HG03432 (cell line): ENCODE data around the gene TMEM163.
"Not testable (repeated sequence)": the region's sequence is repeated elsewhere in the genome, so short reads cannot be mapped to it uniquely, and the experiment has no call there.

Experiments used
- ATAC-seq: cut with Tn5 transposase; IDR thresholded peaks from one replicate; pipeline ENCODE4 v1.9.1; 2021; ENCODE audit warnings: mild to moderate bottlenecking, moderate library complexity; ENCODE audit not compliant: unreplicated experiment

Gene TMEM163

GRCh38 chr2:134540990-134541389, 177.8 kb downstream of the TMEM163 start:
- ATAC-seq, result no peak

- no peak for ATAC-seq
Measured at GRCh38 chr2:134539981-134540380, 178.8 kb downstream of the TMEM163 start.

DNA sequence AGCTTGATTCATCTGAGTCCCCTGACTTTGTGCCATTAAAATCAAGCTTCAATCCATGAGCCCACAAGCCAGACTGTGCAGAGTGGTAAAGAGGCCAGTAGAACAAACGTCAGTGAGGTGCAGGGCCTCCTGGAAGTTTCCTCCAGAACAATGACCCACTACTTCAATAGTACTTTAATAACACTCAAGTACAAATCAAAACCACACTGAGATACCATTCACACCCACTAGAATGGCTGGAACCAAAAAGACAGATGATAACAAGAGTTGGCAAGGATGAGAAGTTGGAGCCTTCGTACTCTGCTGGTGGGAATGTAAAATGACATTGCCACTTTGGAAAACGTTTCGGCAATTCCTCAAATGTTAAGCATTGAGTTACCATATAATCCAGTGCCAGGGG, 181.1 kb downstream of the TMEM163 start:
- no peak for ATAC-seq

DNA sequence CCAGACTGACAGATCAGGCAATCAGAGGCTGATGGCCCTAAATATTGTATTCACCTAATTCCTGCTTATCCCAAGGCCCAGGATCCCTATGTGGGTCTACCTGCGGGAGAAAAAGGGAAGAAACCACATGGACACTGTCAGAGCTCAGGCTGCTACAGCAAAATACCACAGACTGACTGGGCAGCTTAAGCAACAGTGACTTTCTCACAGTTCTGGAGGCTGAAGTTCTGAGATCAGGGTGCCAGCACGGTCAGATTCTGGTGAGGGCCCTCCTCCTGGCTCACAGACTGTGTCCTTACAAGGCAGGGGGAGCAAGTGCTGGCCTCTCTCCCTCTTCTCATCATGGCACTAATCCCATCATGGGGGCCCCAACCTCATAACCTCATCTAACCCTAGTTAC, 181.7 kb downstream of the TMEM163 start:
- no peak for ATAC-seq

- ATAC-seq, result no peak
Measured at GRCh38 chr2:134536296-134536695, 182.5 kb downstream of the TMEM163 start.

DNA sequence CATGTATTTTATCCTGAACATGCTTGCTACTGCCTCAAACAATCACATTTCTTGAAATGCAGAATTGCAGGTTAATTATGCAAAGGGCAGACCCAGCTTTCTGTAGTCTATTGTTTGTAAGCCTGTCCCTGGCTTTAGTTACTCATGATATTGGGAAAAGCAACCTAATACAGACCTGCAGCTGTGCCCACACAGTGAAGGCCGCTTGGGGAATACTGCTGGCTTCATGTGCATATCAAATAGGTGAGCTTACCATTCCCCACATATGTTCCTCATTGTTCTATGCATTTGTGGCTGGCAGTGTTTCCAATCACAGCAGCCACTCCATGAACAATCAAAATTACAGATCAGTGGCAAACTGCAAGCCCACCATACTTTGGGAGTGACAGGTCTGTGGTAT, 186.3 kb downstream of the TMEM163 start:
- no peak for ATAC-seq

DNA sequence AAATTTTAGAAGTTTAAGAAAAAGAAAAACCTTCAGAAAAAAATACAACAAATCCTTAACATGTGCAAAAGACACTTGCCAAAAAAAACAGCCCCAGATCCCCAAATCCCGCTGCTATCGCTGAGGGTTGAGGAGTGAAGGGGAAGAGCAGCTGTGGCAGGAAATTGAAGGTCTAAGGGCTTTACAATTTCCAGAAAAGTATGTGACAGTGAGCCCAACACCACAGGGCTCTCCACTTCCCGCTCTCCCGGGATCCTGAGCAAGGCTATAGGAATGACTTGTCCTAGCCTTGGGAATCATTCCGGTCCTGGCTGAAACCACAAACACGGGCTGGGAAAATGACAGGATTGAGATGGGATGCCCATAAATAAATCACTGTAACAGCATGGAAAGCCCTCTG, 191.4 kb downstream of the TMEM163 start:
- ATAC-seq, result no peak

- no peak for ATAC-seq
Measured at GRCh38 chr2:134522496-134523455, 196.0 kb downstream of the TMEM163 start.

DNA sequence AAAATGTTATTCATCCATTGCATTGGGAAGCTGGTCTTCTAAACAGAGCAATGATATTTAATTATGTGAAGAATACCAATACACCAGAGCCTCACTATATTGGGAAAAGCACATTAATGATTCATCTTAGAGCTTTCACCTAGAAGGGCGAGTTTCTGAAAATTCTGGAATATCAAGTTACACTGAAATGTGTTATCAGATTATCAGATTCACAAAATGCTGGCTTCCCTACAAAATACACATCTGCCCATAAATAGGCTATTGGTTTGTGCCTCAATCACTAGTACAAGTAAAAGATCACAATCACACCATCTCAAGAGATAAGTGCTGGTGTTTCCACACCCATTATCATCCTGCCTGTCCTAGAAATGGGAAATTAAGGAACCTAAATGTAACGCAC, 200.7 kb downstream of the TMEM163 start:
- no peak for ATAC-seq

GRCh38 chr2:134515137-134515536, 203.7 kb downstream of the TMEM163 start:
- no peak for ATAC-seq

- ATAC-seq, result no peak
Measured at GRCh38 chr2:134513465-134513804, 205.4 kb downstream of the TMEM163 start.

DNA sequence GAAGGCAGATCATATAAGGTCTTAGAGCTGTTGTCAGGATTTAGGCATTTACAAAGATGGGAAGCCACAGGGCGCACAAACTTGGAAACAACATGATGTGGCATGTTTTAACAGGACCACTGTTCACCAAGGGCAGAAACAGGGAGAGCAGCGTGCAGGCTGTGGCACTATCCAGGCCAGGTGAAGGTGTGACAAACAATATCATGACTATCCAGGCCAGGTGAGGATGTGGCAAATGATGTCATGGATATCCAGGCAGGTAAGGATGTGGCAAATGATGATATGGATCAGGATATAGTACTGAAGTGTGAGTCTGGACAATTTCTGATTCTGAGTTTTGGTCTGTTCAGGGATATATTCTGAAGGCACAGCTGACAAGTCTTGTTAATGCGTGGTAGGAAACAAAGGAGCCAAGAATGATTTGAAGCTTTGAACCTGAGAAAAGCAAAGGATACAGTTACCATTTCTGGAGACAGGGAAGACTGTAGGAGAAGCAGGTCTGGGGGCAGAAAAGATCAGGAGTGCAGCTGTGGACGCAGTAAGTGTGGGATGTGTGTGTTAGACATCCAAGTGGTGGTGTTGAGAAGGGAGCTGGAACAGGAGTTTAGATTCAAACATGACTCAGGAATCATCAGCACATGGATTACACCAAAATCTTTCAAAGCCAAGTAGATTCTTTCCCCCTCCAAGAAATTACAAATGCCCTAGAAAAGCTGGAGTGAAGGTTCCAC, 205.9 kb downstream of the TMEM163 start:
- no peak for ATAC-seq

GRCh38 chr2:134508391-134508790, 210.4 kb downstream of the TMEM163 start:
- ATAC-seq, result no peak

- ATAC-seq, result no peak
Measured at GRCh38 chr2:134507697-134508096, 211.1 kb downstream of the TMEM163 start.

GRCh38 chr2:134507159-134507558, 211.6 kb downstream of the TMEM163 start:
- ATAC-seq, result not testable (repeated sequence)

DNA sequence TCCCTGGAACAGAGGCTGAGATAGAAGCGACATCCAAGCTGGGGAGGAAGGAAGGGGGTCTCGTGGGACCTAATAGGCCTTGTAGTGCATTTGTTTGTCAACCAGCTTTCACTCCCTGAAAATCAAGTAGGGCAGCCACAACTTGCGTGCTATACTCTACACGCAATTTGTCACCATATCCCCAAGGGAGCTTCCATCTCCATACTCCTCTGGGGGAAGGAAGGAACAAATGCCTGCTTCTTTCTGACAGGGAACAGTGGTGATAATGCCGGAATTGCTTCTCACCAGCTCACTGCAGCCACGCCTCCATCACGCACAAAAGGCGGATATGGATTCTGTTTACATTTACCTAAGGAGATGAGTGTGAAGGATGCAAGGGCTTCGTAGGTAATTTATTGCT, 213.4 kb downstream of the TMEM163 start:
- ATAC-seq, result no peak

DNA sequence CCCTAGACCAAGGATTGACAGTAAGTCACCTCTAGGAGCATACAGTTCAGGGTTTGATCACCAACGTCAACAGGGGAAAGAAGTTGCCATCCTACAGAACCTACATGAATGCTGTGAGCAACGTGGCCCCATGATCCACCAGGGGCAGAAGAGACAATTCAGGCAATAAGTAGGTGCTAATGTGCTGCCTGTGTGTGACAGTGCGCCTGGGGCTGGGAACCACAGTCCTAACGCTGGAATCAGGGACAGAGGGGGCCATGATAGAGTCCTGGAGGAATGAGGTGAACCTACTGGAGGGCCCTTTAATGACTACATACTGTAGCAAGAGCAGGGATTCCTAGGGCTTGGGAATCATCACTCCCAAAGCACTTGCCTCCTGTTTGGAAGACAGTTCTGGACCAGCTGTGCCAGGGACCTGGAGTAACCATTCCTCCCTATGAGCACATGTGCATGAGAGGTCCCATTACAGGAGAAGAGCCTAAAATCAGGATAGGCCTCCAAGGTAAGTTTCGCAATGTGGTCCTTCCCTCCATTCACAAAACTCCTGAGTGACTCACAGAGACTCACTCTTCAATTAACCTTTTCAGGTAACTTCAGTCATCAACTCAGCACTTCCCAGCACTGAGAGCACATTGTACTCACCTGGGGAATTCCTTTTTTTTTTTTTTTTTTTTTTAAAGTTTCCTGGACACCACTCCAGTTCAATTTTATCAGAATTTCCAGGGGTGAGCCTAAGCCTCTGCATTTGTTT, 214.0 kb downstream of the TMEM163 start:
- no peak for ATAC-seq

- no peak for ATAC-seq
Measured at GRCh38 chr2:134502104-134502503, 216.7 kb downstream of the TMEM163 start.

DNA sequence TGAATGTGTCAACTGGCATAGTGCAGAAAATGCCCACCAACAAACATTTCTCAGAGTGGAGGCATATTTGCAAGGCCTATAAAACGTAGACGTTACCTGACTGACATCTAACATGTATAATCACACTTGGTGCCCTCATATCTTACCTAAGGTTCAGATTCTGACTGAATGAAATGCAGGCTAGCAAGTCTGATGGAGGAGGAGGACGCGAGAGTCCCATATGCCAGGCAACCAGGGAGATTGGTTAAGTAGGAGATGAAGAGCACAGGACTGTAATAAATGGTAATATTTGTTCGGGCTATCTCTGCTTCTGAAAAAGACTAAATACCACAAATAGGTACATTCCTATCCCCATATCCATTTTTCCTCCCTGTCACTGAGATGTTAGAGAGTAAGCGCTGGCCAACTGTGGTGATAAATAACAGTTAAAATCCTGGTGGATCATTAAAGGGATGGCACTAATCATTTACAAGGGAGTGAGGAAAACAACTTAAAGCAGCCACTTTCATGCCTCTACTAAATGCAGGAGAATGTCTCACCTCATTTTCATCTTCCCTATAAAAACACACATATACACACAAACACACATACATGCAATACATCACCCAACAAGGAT, 217.2 kb downstream of the TMEM163 start:
- ATAC-seq, result no peak

DNA sequence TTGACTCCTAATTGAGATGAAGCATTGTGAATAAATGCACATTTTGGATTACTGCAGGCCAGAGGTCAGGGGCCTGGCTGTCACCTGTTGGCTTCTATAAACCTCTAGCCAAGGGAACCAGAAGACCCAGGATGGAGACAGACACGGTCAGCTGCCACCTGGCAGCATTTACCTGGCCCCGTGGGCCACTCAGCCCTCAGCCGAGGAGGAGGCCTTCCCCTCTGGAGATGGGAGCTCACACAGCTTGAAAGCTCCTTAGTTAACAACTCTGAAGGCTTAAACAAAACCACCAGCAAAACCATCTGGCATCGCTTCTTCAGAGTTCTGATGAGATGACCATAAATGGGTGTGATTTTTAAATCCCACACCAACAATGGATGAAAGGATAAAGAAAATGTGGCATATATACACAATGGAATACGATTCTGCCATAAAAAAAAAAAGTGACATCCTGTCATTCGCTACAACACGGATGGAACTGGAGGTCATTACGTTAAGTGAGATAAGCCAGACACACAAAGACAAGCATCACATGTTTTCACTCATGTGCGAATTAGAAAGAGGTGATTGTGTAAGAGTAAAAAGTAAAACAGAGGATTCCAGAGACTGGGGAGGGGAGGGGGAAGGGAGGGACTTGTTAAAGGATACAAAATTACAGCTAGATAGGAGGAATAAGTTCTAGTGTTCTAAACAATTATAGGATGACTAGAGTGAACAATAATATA, 218.4 kb downstream of the TMEM163 start:
- no peak for ATAC-seq
